Nephron progenitor cell (in vitro differentiated cells): ENCODE measurements around the gene TFDP1.

Experiments
- DNase-seq: peaks from one replicate; pipeline ENCODE4 v3.0.0; 2021
- H3K27ac Mint-ChIP-seq: 2 replicates; pipeline ENCODE4 v1.8.0; 2021; ENCODE audit warnings: mild to moderate bottlenecking, moderate library complexity, mixed read lengths
- H3K27me3 Mint-ChIP-seq: 2 replicates; pipeline ENCODE4 v1.8.0; 2021; ENCODE audit warnings: mild to moderate bottlenecking, low read depth, mixed read lengths; ENCODE audit not compliant: poor library complexity
- H3K36me3 Mint-ChIP-seq: 2 replicates; pipeline ENCODE4 v1.8.0; 2021; ENCODE audit warnings: low read depth, mixed read lengths
- H3K4me1 Mint-ChIP-seq: 2 replicates; pipeline ENCODE4 v1.8.0; 2021; ENCODE audit warnings: mixed read lengths
- H3K4me3 Mint-ChIP-seq: 2 replicates; pipeline ENCODE4 v1.8.0; 2021; ENCODE audit warnings: mild to moderate bottlenecking, moderate library complexity, mixed read lengths
- H3K9me3 Mint-ChIP-seq: 2 replicates; pipeline ENCODE4 v1.8.0; 2021; ENCODE audit warnings: mild to moderate bottlenecking, moderate library complexity, mixed read lengths
- TF ChIP-seq, protein P1 (sequence below): fragments of 200-600 bp; sonication (generic); IDR thresholded peaks from 2 replicates; pipeline ENCODE4 v1.5.0; 2021; ENCODE audit warnings: antibody characterized with exemption

Gene TFDP1

DNA sequence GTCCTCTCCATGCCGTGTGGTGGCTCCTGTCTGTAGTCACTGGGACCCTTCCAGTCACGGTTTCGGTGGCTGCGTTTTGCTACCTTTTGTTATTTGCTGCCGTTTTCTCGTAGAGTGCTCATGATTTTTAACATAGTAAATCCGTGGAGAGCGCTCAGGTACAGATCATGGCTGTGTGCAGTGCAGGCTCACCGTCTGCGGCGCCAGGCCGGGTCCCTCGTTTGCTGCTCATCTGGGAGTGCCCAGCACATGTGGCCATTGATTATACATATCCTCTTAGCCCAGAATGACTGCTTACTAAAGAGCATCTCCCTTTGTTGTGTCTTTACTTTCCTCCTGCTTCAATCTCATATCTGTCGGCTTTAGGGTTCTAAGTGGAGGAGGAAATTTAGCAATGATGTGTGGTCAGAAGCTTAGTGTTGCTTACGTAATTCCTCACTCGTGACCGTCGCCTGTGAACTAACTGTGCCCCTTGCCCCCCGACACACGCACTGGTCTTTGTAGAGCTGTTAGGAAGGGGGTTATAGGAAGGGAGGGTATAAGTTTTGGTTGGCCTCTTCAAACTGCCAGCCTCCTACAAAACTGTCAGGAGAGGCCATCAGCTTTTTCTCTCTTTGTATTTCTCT, 31.8 kb downstream of the TFDP1 start:
- H3K36me3 Mint-ChIP-seq, result peaks cover 45% of the 10 kb centered on the region
- TF ChIP-seq, protein P1, sequence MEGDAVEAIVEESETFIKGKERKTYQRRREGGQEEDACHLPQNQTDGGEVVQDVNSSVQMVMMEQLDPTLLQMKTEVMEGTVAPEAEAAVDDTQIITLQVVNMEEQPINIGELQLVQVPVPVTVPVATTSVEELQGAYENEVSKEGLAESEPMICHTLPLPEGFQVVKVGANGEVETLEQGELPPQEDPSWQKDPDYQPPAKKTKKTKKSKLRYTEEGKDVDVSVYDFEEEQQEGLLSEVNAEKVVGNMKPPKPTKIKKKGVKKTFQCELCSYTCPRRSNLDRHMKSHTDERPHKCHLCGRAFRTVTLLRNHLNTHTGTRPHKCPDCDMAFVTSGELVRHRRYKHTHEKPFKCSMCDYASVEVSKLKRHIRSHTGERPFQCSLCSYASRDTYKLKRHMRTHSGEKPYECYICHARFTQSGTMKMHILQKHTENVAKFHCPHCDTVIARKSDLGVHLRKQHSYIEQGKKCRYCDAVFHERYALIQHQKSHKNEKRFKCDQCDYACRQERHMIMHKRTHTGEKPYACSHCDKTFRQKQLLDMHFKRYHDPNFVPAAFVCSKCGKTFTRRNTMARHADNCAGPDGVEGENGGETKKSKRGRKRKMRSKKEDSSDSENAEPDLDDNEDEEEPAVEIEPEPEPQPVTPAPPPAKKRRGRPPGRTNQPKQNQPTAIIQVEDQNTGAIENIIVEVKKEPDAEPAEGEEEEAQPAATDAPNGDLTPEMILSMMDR, result no peak
- H3K9me3 Mint-ChIP-seq, result peaks cover 7% of the 10 kb centered on the region
- H3K27me3 Mint-ChIP-seq, result peaks cover 3% of the 10 kb centered on the region
- H3K4me3 Mint-ChIP-seq, result peak overlapping the region; percentile 37
- no peak for DNase-seq
- peaks cover 27% of the 10 kb centered on the region for H3K4me1 Mint-ChIP-seq
- peak overlapping the region; percentile 95 for H3K27ac Mint-ChIP-seq

DNA sequence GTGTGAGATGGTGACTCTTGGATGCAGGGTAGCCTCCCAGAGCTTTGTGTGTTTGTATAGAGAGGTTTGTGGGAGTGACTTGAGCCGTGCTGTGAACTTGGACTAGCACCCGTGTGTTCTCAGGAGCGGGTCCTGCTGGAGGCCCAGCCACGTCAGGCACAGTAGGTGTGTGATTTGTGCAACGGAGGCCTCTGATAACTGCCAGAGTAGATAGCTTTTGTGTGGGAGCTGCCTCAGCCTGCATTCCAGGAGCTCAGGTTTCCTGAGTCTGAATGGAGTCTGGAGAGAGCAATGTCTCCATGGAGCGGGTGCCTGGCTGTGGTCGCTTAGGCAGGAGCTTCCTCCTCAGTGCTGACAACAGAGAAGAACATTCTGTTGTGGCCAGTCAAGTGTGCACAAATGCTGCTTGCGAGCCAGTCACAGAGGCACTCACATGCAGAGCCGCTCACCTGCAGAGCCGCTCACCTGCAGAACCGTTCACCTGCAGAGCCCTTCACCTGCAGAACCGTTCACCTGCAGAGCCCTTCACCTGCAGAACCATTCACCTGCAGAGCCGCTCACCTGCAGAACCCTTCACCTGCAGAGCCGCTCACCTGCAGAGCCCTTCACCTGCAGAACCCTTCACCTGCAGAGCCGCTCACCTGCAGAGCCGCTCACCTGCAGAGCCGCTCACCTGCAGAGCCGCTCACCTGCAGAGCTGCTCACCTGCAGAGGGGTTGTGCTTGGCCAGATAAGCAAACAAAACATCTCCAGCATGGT, 32.6 kb downstream of the TFDP1 start:
- TF ChIP-seq, protein P1, result no peak
- Mint-ChIP-seq H3K4me1 (peaks cover 27% of the 10 kb centered on the region), H3K27ac (peak overlapping the region; percentile 95), H3K9me3 (peaks cover 10% of the 10 kb centered on the region), H3K4me3 (peak overlapping the region; percentile 37), H3K27me3 (peaks cover 3% of the 10 kb centered on the region), H3K36me3 (peaks cover 45% of the 10 kb centered on the region)
- peak; percentile 75 for DNase-seq

- Mint-ChIP-seq H3K27ac (no peak overlapping the region), H3K9me3 (peaks cover 18% of the 10 kb centered on the region), H3K4me1 (peaks cover 27% of the 10 kb centered on the region), H3K27me3 (peaks cover 3% of the 10 kb centered on the region), H3K4me3 (no peak overlapping the region), H3K36me3 (peaks cover 45% of the 10 kb centered on the region)
- TF ChIP-seq, protein P1, result no peak
- DNase-seq, result no peak
These were observed 33.4 kb downstream of the TFDP1 start for GRCh38 chr13:113617961-113618360.

DNA sequence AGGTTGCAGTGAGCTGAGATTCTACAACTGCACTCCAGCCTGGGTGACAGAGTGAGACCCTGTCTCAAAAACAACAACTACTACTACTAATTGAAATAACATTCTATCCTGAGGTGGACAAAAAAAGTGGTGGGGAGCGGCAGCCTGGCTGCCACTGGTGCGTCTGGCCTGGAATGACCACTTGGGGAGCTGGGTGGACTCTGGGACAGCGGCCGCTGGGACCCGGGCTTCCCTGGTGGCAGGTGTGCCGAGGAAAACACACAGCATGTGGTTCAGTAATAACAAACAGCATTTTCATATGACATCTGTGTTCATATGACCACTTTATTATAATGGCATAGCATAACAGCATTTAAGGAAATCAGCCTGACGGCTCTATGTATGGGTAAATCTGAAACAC, 33.9 kb downstream of the TFDP1 start:
- Mint-ChIP-seq H3K4me1 (peaks cover 27% of the 10 kb centered on the region), H3K36me3 (peaks cover 50% of the 10 kb centered on the region), H3K4me3 (no peak overlapping the region), H3K27me3 (peaks cover 3% of the 10 kb centered on the region), H3K27ac (peak overlapping the region; percentile 79), H3K9me3 (peaks cover 21% of the 10 kb centered on the region)
- DNase-seq, result no peak
- TF ChIP-seq, protein P1, result no peak

GRCh38 chr13:113620036-113620796, 35.7 kb downstream of the TFDP1 start:
- Mint-ChIP-seq H3K36me3 (peaks cover 68% of the 10 kb centered on the region), H3K27ac (no peak overlapping the region), H3K4me1 (peaks cover 27% of the 10 kb centered on the region), H3K9me3 (peaks cover 26% of the 10 kb centered on the region), H3K4me3 (no peak overlapping the region), H3K27me3 (peaks cover 6% of the 10 kb centered on the region)
- DNase-seq, result no peak
- TF ChIP-seq, protein P1, result no peak
